ENCODE measurements around the gene ASIC2. TPM values are rescaled to one million over a fixed set of nuclear protein-coding genes. Genes with fewer than 3 reads are reported as not detected.

ASIC2 gene
- total RNA-seq, 1 donor from 2014 or later, result 0.36 TPM

- H2AFZ ChIP-seq (ENCODE audit: low read depth, low read length), result no peak overlapping the region
- DNase-seq (ENCODE audit: low read depth) (no peak), FAIRE-seq (no peak)
- no peak overlapping the region for H3K4me2 ChIP-seq (ENCODE audit: low read length)
- Mint-ChIP-seq H3K4me1 (ENCODE audit: low read depth, unreplicated experiment) (no peaks in the 10 kb centered on the region), H3K9me3 (ENCODE audit: unreplicated experiment) (peaks cover 2% of the 10 kb centered on the region), H3K4me3 (ENCODE audit: unreplicated experiment) (no peak overlapping the region), H3K27me3 (ENCODE audit: low read depth, unreplicated experiment) (peaks cover 30% of the 10 kb centered on the region), H3K27ac (ENCODE audit: unreplicated experiment) (no peak overlapping the region), H3K36me3 (ENCODE audit: low read depth, unreplicated experiment) (no peaks in the 10 kb centered on the region)
- no peaks in the 10 kb centered on the region for H3K36me3 ChIP-seq (ENCODE audit: insufficient read depth, low read length)
- H3K4me1 ChIP-seq (ENCODE audit: insufficient read depth, low read length), result no peaks in the 10 kb centered on the region
- no peak overlapping the region for H3K27ac ChIP-seq (ENCODE audit: low read depth, low read length)
- no peak for TF ChIP-seq EZH2 (IDR thresholded peaks at IDR 0.05; ENCODE audit: insufficient read depth, low read length)
- TF ChIP-seq CTCF (IDR thresholded peaks at IDR 0.05; ENCODE audit: insufficient read depth, low read depth, low read length), result no peak
- H4K20me1 ChIP-seq (ENCODE audit: insufficient read depth, low read length), result no peaks in the 10 kb centered on the region
- H3K9me3 ChIP-seq (ENCODE audit: insufficient read depth, low read depth, low read length), result no peaks in the 10 kb centered on the region
- H3K27me3 ChIP-seq (ENCODE audit: insufficient read depth, low read length), result peaks cover 2% of the 10 kb centered on the region
- no peak overlapping the region for H3K4me3 ChIP-seq (ENCODE audit: insufficient read depth, low read depth, low read length)
- H3K9ac ChIP-seq (ENCODE audit: low read length), result no peak overlapping the region
- no peaks in the 10 kb centered on the region for H3K79me2 ChIP-seq (ENCODE audit: insufficient read depth, low read length)
These were observed 246.5 kb downstream of the ASIC2 start for GRCh38 chr17:33046361-33047255.

DNA sequence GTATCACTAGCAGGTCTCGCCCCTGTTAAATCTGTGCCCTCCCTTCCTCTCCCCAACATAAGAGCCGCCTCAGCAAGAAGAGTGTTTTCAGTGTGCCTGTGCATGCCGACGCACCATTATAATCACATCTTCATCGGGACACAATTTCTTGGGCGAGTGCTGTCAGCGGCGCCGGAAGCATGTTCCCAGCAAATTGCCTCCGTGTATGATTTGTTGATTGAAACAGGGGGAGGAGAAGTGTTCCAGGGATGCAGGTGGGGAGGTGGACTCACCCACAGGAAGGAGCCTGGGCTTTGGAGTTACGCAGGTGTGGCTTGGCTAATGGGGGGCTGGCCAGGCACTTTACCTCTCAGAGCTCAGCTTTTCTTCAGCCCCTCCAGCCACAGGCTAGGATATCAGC, 247.9 kb downstream of the ASIC2 start:
- Histone ChIP-seq H3K4me3 (ENCODE audit: insufficient read depth, low read depth, low read length) (no peak overlapping the region), H3K4me2 (ENCODE audit: low read length) (no peak overlapping the region), H3K79me2 (ENCODE audit: insufficient read depth, low read length) (no peaks in the 10 kb centered on the region), H3K9me3 (ENCODE audit: insufficient read depth, low read depth, low read length) (no peaks in the 10 kb centered on the region), H3K36me3 (ENCODE audit: insufficient read depth, low read length) (no peaks in the 10 kb centered on the region), H4K20me1 (ENCODE audit: insufficient read depth, low read length) (no peaks in the 10 kb centered on the region), H2AFZ (ENCODE audit: low read depth, low read length) (no peak overlapping the region), H3K4me1 (ENCODE audit: insufficient read depth, low read length) (no peaks in the 10 kb centered on the region), H3K9ac (ENCODE audit: low read length) (no peak overlapping the region), H3K27ac (ENCODE audit: low read depth, low read length) (no peak overlapping the region), H3K27me3 (ENCODE audit: insufficient read depth, low read length) (no peaks in the 10 kb centered on the region)
- FAIRE-seq (no peak), DNase-seq (ENCODE audit: low read depth) (no peak)
- Mint-ChIP-seq H3K36me3 (ENCODE audit: low read depth, unreplicated experiment) (no peaks in the 10 kb centered on the region), H3K4me3 (ENCODE audit: unreplicated experiment) (no peak overlapping the region), H3K9me3 (ENCODE audit: unreplicated experiment) (peaks cover 2% of the 10 kb centered on the region), H3K27me3 (ENCODE audit: low read depth, unreplicated experiment) (peaks cover 27% of the 10 kb centered on the region), H3K27ac (ENCODE audit: unreplicated experiment) (no peak overlapping the region), H3K4me1 (ENCODE audit: low read depth, unreplicated experiment) (no peaks in the 10 kb centered on the region)
- no peak for TF ChIP-seq EZH2 (IDR thresholded peaks at IDR 0.05; ENCODE audit: insufficient read depth, low read length)
- no peak for TF ChIP-seq CTCF (IDR thresholded peaks at IDR 0.05; ENCODE audit: insufficient read depth, low read depth, low read length)

DNA sequence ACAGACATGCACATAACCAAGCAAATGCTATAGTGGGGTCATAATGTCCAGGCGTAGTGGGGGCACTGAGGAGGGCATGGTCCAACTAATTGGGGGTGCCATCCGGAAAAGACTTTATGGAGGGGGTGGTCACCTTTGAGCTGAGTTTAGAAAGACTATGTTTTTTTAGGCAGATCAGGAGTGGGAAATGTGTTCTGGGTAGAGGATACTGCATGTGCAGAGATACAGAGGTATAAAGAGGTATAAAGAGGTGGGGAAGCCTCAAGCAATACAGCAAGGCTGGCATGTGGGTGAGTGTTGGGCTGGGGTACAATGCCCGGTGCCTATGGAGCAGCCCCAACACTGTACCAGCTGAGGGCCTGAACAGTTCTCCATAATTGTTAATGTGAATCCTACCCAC, 248.3 kb downstream of the ASIC2 start:
- no peaks in the 10 kb centered on the region for H3K36me3 ChIP-seq (ENCODE audit: insufficient read depth, low read length)

More for the DNA sequence above, 248.3 kb downstream of the ASIC2 start:
- Histone ChIP-seq H3K27me3 (ENCODE audit: insufficient read depth, low read length) (no peaks in the 10 kb centered on the region), H3K4me2 (ENCODE audit: low read length) (no peak overlapping the region), H3K27ac (ENCODE audit: low read depth, low read length) (no peak overlapping the region), H3K9me3 (ENCODE audit: insufficient read depth, low read depth, low read length) (no peaks in the 10 kb centered on the region), H3K9ac (ENCODE audit: low read length) (no peak overlapping the region), H3K4me3 (ENCODE audit: insufficient read depth, low read depth, low read length) (no peak overlapping the region), H3K4me1 (ENCODE audit: insufficient read depth, low read length) (no peaks in the 10 kb centered on the region), H4K20me1 (ENCODE audit: insufficient read depth, low read length) (no peaks in the 10 kb centered on the region), H3K79me2 (ENCODE audit: insufficient read depth, low read length) (no peaks in the 10 kb centered on the region), H2AFZ (ENCODE audit: low read depth, low read length) (no peak overlapping the region)
- H3K4me1 Mint-ChIP-seq (ENCODE audit: low read depth, unreplicated experiment), result no peaks in the 10 kb centered on the region
- no peak overlapping the region for H3K27ac Mint-ChIP-seq (ENCODE audit: unreplicated experiment)
- H3K27me3 Mint-ChIP-seq (ENCODE audit: low read depth, unreplicated experiment), result peaks cover 30% of the 10 kb centered on the region
- no peaks in the 10 kb centered on the region for H3K36me3 Mint-ChIP-seq (ENCODE audit: low read depth, unreplicated experiment)
- no peak for FAIRE-seq
- no peak overlapping the region for H3K4me3 Mint-ChIP-seq (ENCODE audit: unreplicated experiment)
- TF ChIP-seq EZH2 (IDR thresholded peaks at IDR 0.05; ENCODE audit: insufficient read depth, low read length), result no peak
- TF ChIP-seq CTCF (IDR thresholded peaks at IDR 0.05; ENCODE audit: insufficient read depth, low read depth, low read length), result no peak
- peaks cover 2% of the 10 kb centered on the region for H3K9me3 Mint-ChIP-seq (ENCODE audit: unreplicated experiment)
- no peak for DNase-seq (ENCODE audit: low read depth)

Measured in astrocyte (in vitro differentiated cells and primary cell).